HG03439 (cell line): ENCODE data around the gene TMEM45A.
"Not testable (repeated sequence)": the region's sequence is repeated elsewhere in the genome, so short reads cannot be mapped to it uniquely, and the experiment has no call there.

Source experiments
- ATAC-seq: cut with Tn5 transposase; IDR thresholded peaks from one replicate; pipeline ENCODE4 v1.9.1; 2021; ENCODE audit warnings: mild to moderate bottlenecking, moderate library complexity; ENCODE audit not compliant: unreplicated experiment

TMEM45A gene

DNA sequence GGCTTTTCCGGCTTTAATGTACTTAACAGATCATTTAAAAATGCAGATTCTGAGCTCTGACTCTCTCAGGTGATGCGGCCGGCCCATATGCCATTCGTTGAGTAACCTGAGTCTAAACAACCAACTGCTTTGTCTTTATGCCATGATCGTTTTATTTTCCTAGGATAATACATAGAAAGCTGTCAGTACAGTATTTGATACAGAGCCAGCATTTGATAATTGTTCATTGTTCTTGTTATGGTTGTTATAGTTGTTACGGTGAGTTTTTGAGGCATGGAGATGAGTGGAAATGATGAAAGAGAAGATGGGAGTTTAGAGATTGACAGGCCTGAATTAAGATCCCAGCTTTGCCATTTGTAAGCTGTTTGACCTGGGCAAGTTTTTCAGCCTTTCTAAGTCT, 40.0 kb downstream of the TMEM45A start:
- ATAC-seq: no peak

- no peak for ATAC-seq
Observed at GRCh38 chr3:100533176-100533575, 40.8 kb downstream of the TMEM45A start.

DNA sequence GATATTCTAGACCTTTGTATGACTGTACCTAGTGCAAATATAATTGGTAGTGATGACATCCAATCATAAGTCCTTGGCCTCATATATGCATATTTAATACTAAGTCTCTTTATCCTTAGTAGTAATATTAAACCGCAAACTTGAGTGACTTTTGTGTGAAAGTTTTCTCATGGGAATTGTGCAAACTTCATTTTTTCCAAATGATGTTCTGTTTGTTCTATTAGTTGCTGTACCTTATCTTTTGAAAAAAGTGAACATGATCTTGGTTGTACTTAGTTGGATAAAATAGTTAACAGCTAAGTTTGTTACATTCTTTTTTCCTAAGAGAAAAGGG, 43.2 kb downstream of the TMEM45A start:
- no peak for ATAC-seq

- no peak for ATAC-seq
Observed at GRCh38 chr3:100536093-100536492, 43.7 kb downstream of the TMEM45A start.

GRCh38 chr3:100537646-100538338, 45.4 kb downstream of the TMEM45A start:
- peak; percentile 65 for ATAC-seq

GRCh38 chr3:100538339-100538706, 45.9 kb downstream of the TMEM45A start:
- no peak for ATAC-seq

GRCh38 chr3:100540791-100541334, 48.4 kb downstream of the TMEM45A start:
- ATAC-seq: no peak

DNA sequence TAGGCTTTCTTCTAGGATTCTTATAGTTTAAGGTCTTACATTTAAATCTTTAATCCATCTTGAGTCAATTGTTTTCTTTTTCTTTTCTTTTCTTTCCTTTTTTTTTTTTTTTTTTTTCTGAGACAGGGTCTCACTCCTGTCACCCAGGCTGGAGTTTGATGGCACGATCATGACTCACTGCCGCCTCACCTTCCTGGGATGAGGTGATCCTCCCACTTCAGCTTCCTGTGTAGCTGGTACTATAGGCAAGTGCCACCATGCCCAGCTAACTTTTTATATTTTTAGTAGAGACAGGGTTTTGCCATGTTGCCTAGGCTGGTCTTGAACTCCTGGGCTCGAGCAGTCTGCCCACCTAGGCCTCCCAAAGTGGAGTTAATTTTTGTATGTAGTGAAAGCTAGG, 49.0 kb downstream of the TMEM45A start:
- ATAC-seq: not testable (repeated sequence)

GRCh38 chr3:100545371-100545770, 53.0 kb downstream of the TMEM45A start:
- no peak for ATAC-seq

GRCh38 chr3:100546020-100546744, 53.8 kb downstream of the TMEM45A start:
- no peak for ATAC-seq

DNA sequence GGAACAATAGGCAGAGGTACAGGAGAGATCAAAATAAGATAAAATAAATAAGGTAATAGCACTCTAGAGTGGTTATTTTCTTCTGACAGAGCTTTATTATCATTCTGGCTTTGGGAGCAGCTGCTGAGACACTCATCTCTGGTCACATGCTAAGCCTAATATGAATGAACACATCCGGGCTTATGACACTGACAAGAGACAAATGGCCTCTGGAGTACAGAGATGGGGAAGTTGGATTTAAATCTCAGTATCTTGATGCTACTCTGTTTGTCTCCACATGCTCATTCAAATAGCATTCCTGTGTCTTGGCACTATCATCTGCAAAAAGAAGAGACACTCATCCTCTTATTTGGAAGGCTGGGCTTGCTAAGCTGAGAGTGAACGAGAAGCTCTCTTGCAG, 55.6 kb downstream of the TMEM45A start:
- ATAC-seq: no peak

DNA sequence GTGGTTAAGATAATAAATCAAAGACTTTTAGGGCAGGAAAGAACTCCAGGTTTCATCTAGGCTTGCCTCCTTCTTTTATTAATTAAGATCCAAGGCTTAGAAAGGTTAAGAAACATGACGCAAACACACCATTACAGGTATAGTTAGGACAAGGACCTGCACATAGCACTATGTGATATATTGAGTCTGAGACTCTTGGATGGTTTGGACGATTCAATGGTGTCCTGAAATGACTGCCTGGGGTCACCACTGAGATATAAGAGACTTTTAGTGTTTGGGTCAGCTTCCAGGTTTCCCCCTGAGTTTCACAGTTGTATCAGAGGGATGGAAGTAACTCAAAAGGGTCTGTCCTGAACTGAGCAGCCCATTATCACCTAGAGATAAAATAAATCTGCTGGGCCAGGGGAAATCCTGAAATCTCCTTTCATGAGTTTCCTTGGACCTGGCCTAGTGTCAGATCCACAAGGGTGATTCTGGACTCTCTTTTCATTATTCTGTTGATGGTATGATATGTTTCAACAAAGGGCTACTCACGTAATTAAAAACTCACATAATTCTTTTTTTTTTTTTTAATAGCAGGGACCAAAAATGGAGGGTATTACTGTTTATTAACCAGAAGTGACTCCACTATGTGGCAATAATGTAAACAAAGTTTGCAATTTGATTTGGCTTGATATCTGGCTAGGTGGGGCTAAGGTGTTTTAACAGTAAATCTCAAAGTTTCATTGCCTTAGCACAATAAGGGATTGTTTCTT, 61.4 kb downstream of the TMEM45A start:
- ATAC-seq: no peak

GRCh38 chr3:100554373-100554676, 61.9 kb downstream of the TMEM45A start:
- ATAC-seq: no peak

- ATAC-seq: no peak
Observed at GRCh38 chr3:100556673-100557310, 64.4 kb downstream of the TMEM45A start.

GRCh38 chr3:100558233-100558632, 65.8 kb downstream of the TMEM45A start:
- ATAC-seq: no peak

GRCh38 chr3:100560426-100560825, 68.0 kb downstream of the TMEM45A start:
- ATAC-seq: no peak

DNA sequence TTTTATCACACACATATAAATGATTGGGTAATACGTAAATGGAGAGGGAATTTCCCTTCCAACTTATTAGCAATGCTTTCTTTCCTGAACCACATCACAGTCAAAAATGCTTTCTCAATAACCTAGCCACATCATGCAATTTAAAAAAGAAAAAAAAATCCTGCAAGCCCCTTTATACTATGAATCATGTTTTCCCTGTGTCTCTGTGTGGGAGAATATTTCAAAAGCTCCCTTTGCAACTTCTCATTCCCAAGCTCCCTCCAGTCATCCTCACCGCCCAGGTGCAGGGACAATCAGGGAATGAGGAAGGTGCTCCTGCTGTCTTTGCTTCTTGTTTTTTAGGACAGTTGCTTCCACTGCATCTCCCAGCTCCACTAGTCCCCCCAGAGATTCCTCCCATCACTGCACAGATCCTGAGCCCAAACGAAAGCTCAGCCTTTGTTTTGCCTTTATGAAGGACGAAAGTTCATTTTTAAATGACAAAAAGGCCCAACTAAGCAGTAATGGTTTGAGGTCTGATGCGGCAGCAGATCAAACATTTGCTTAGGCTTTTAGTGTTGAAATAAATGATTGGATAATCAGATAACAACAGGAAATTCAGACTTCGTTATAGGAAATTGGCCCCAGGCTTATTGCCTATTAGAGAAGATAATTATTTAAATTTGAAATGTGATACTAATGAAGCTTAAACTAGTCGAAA, 69.2 kb downstream of the TMEM45A start:
- no peak for ATAC-seq

DNA sequence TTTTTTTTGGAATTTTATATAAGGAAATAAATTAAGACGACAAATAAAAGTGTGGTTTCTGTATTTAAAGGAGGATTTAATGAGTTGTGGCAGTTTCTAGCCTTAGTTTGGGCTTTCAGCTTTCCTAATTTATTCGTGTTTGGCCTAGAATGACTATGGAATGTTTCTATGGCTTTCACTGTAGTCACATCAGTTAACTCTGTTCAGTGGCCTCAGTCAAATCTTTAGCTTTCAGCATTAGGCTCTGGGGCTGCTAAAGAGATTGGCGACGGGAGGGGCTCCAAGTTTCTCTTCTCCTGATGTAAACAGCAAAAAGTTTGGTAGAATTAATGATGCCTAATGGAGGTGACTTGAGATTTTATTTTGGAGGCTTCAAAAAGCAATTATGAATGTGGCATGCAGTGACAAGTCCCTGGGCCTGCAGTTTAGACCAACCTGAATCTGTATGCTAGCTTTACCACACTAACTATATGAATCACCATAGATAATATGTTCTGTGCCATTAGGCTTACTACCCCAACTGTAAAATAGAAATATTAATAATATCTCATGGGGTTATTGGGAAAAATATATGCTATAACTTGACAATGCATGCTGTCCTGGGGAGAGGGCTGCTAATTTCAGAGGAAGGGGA, 69.9 kb downstream of the TMEM45A start:
- ATAC-seq: no peak

- no peak for ATAC-seq
Observed at GRCh38 chr3:100563228-100563627, 70.8 kb downstream of the TMEM45A start.

GRCh38 chr3:100563652-100564211, 71.3 kb downstream of the TMEM45A start:
- ATAC-seq: no peak
